DND-41 (cell line): ENCODE data around the gene ACP2.

Experiments
- ATAC-seq: fragments of 200-7000 bp; cut with Tn5 transposase; 3 replicates; pipeline ENCODE4 v1.9.1; 2021; ENCODE audit warnings: low read depth; ENCODE audit not compliant: insufficient read depth
- DNase-seq: peaks from one replicate; pipeline ENCODE4 v3.0.0-alpha.2; 2020
- H2AFZ ChIP-seq: 2 replicates; pipeline ENCODE4 v1.6.0; 2012; ENCODE audit warnings: low read depth, low read length
- H3K27ac ChIP-seq: 2 replicates; pipeline ENCODE4 v1.5.1; 2012; ENCODE audit warnings: low read length, inconsistent platforms
- H3K27me3 ChIP-seq: fragments of 200-600 bp; sonication (generic); 2 replicates; pipeline ENCODE4 v1.6.0; 2012; ENCODE audit warnings: low read length, mild to moderate bottlenecking, inconsistent platforms; ENCODE audit not compliant: insufficient read depth, poor library complexity
- H3K36me3 ChIP-seq: 2 replicates; pipeline ENCODE4 v1.5.1; 2012; ENCODE audit warnings: low read length, inconsistent platforms; ENCODE audit not compliant: insufficient read depth
- H3K4me1 ChIP-seq: 2 replicates; pipeline ENCODE4 v1.5.1; 2012; ENCODE audit warnings: mild to moderate bottlenecking, low read length; ENCODE audit not compliant: insufficient read depth
- H3K4me2 ChIP-seq: 2 replicates; pipeline ENCODE4 v1.6.0; 2012; ENCODE audit warnings: mild to moderate bottlenecking, moderate library complexity, low read length, inconsistent platforms; ENCODE audit not compliant: insufficient read depth
- H3K4me3 ChIP-seq, 2 experiments: fragments of 200-600 bp in 1 of 2; shearing (Covaris generic) in 1 of 2; 2 replicates each; pipeline ENCODE4 v1.5.1; 2012 to 2016; ENCODE audit warnings: inconsistent platforms in 2 of 2, low read length in 2 of 2, mild to moderate bottlenecking in 2 of 2, low read depth in 1 of 2, moderate library complexity in 1 of 2
- H3K79me2 ChIP-seq: 2 replicates; pipeline ENCODE4 v1.6.0; 2012; ENCODE audit warnings: low read length, inconsistent platforms; ENCODE audit not compliant: insufficient read depth
- H3K9ac ChIP-seq: 2 replicates; pipeline ENCODE4 v1.6.0; 2012; ENCODE audit warnings: low read depth, mild to moderate bottlenecking, inconsistent platforms, low read length, moderate library complexity
- H3K9me3 ChIP-seq: 2 replicates; pipeline ENCODE4 v1.5.1; 2012; ENCODE audit warnings: low read length, moderate library complexity, mild to moderate bottlenecking, inconsistent platforms; ENCODE audit not compliant: insufficient read depth, severe bottlenecking
- H4K20me1 ChIP-seq: 2 replicates; pipeline ENCODE4 v1.6.0; 2012; ENCODE audit warnings: low read length; ENCODE audit not compliant: insufficient read depth
- CTCF ChIP-seq: IDR thresholded peaks from 2 replicates; pipeline ENCODE4 v1.5.1; 2012; ENCODE audit warnings: borderline replicate concordance, low read length, moderate library complexity, mild to moderate bottlenecking; ENCODE audit not compliant: poor library complexity, severe bottlenecking; ENCODE audit errors: extremely low read depth
- EZH2 ChIP-seq: IDR thresholded peaks from 3 replicates; pipeline ENCODE4 v1.6.1; 2012; ENCODE audit warnings: borderline replicate concordance, low read depth, mild to moderate bottlenecking, moderate library complexity, low read length, inconsistent platforms; ENCODE audit not compliant: severe bottlenecking

Gene ACP2

GRCh38 chr11:47269002-47269828 lies 20.6 kb upstream of the ACP2 start:
- Histone ChIP-seq H3K4me3 (peak overlapping the region; percentile 78 to 92; a peak in 3 of 4 replicates), H3K79me2 (peaks cover 37% of the 10 kb centered on the region)
- ATAC-seq, result peak; percentile 62

GRCh38 chr11:47268448-47269001 lies 19.9 kb upstream of the ACP2 start:
- Histone ChIP-seq H3K4me1 (peaks cover 48% of the 10 kb centered on the region), H3K79me2 (peaks cover 30% of the 10 kb centered on the region), H3K4me2 (peak overlapping the region; percentile 100), H3K9ac (peak overlapping the region; percentile 61), H3K27ac (peak overlapping the region; percentile 89), H3K4me3 (peak overlapping the region in 1 of 2 experiments; percentile 92; a peak in 2 of 4 replicates), H3K36me3 (no peaks in the 10 kb centered on the region), H3K9me3 (no peaks in the 10 kb centered on the region), H3K27me3 (no peaks in the 10 kb centered on the region), H2AFZ (peak overlapping the region; percentile 80), H4K20me1 (peaks cover 26% of the 10 kb centered on the region)
- ATAC-seq (no peak), DNase-seq (no peak)
- no peak for TF ChIP-seq EZH2
- TF ChIP-seq CTCF, result no peak

More at GRCh38 chr11:47269002-47269828, 20.6 kb upstream of the ACP2 start:
- Histone ChIP-seq H2AFZ (peak overlapping the region; percentile 93), H3K4me1 (peaks cover 48% of the 10 kb centered on the region), H4K20me1 (peaks cover 30% of the 10 kb centered on the region), H3K4me2 (peak overlapping the region; percentile 100), H3K27me3 (no peaks in the 10 kb centered on the region), H3K9me3 (no peaks in the 10 kb centered on the region), H3K9ac (peak overlapping the region; percentile 61), H3K27ac (peak overlapping the region; percentile 89), H3K36me3 (peaks cover under 1% of the 10 kb centered on the region; the same call in 1 of the 2 replicates)
- TF ChIP-seq CTCF (peak; percentile 41), EZH2 (no peak)
- peak; percentile 89 for DNase-seq

- H3K36me3 ChIP-seq, result no peaks in the 10 kb centered on the region
- no peak overlapping the region for H3K4me2 ChIP-seq
- no peak overlapping the region for H3K4me3 ChIP-seq
- H3K4me1 ChIP-seq, result peaks cover 48% of the 10 kb centered on the region
- H3K9ac ChIP-seq, result no peak overlapping the region
- peaks cover 22% of the 10 kb centered on the region for H4K20me1 ChIP-seq
- TF ChIP-seq CTCF, result no peak
- TF ChIP-seq EZH2, result no peak
- no peaks in the 10 kb centered on the region for H3K27me3 ChIP-seq
- ATAC-seq (no peak), DNase-seq (no peak)
- no peaks in the 10 kb centered on the region for H3K9me3 ChIP-seq
- peaks cover 26% of the 10 kb centered on the region for H3K79me2 ChIP-seq
- peak overlapping the region; percentile 89 for H3K27ac ChIP-seq
- no peak overlapping the region for H2AFZ ChIP-seq
These were observed 19.3 kb upstream of the ACP2 start for GRCh38 chr11:47267876-47268275.
